Measurements from ENCODE around the gene PRRC2A. TPM values are rescaled to one million over a fixed set of nuclear protein-coding genes. Genes with fewer than 3 reads are reported as not detected.

PRRC2A gene
- total RNA-seq, 4 donors from 2014 or later = 100 to 163 (median 113) TPM

DNA sequence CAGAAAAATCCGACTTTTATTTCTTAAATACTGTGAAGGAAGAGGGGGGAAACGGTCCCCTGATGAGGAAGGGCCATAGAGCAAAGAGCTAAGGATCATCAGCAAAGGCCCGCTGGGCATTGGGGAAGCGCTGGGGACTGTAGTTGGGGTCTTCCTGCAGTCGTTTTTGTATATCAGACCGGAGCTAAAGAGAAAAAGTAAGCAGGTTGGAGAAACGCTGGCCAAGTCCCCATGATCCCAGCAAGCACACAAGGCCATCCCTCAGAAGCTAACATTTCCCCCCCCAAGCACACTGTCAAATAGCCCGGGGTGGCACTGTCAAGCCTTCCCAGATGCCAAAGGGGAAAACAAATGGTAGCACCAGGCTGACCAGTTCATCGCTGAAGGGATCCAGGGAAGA, 18.5 kb downstream of the PRRC2A start:
- peaks cover 98% of the 10 kb centered on the region for H3K36me3 ChIP-seq

DNA sequence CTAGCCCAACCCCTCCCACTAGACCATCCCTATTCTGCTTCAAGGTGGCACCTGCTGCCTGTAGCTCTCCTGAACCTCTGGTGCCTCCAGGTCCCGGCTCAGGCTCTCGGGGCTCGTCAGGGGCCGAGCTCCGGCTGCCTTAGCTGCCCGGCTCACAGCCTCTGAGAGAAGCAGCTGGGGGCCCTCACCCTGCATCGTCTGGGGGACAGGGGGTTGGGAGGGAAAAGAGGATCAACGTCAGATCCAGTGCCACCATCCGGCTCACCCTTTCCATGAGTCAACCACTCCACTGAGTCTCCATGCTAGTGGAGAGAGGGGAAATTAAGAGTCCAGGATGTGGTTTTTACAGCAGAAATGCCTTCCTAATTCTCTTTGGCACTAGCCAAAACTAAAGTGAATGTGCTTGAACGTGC, 18.9 kb downstream of the PRRC2A start:
- no peak for DNase-seq (ENCODE audit: low spot score in 2 of 2)
- no peak overlapping the region for H3K4me3 ChIP-seq
- H3K4me1 ChIP-seq = no peaks in the 10 kb centered on the region
- H3K27me3 ChIP-seq = no peaks in the 10 kb centered on the region
- H3K36me3 ChIP-seq = peaks cover 98% of the 10 kb centered on the region
- no peak overlapping the region for H3K27ac ChIP-seq
- TF ChIP-seq POLR2AphosphoS5 (IDR thresholded peaks at IDR 0.05) = no peak
- TF ChIP-seq POLR2A (IDR thresholded peaks at IDR 0.05) = no peak
- TF ChIP-seq EP300 (IDR thresholded peaks at IDR 0.05) = no peak
- TF ChIP-seq, protein P1, sequence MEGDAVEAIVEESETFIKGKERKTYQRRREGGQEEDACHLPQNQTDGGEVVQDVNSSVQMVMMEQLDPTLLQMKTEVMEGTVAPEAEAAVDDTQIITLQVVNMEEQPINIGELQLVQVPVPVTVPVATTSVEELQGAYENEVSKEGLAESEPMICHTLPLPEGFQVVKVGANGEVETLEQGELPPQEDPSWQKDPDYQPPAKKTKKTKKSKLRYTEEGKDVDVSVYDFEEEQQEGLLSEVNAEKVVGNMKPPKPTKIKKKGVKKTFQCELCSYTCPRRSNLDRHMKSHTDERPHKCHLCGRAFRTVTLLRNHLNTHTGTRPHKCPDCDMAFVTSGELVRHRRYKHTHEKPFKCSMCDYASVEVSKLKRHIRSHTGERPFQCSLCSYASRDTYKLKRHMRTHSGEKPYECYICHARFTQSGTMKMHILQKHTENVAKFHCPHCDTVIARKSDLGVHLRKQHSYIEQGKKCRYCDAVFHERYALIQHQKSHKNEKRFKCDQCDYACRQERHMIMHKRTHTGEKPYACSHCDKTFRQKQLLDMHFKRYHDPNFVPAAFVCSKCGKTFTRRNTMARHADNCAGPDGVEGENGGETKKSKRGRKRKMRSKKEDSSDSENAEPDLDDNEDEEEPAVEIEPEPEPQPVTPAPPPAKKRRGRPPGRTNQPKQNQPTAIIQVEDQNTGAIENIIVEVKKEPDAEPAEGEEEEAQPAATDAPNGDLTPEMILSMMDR (IDR thresholded peaks at IDR 0.05) = no peak
- 79% methylated on average over 10 of the region's 10 CpGs for whole genome bisulfite sequencing
- no peaks in the 10 kb centered on the region for H3K9me3 ChIP-seq

More for the DNA sequence above, 18.5 kb downstream of the PRRC2A start:
- Histone ChIP-seq H3K4me3 (no peak overlapping the region), H3K9me3 (no peaks in the 10 kb centered on the region), H3K27ac (no peak overlapping the region), H3K27me3 (no peaks in the 10 kb centered on the region), H3K4me1 (no peaks in the 10 kb centered on the region)
- WGBS = 75% methylated on average over 8 of the region's 9 CpGs
- TF ChIP-seq POLR2A (IDR thresholded peaks at IDR 0.05) (no peak), EP300 (IDR thresholded peaks at IDR 0.05) (no peak), POLR2AphosphoS5 (IDR thresholded peaks at IDR 0.05) (no peak)
- TF ChIP-seq, protein P1 (IDR thresholded peaks at IDR 0.05) = no peak
- no peak for DNase-seq (ENCODE audit: low spot score in 2 of 2)

DNA sequence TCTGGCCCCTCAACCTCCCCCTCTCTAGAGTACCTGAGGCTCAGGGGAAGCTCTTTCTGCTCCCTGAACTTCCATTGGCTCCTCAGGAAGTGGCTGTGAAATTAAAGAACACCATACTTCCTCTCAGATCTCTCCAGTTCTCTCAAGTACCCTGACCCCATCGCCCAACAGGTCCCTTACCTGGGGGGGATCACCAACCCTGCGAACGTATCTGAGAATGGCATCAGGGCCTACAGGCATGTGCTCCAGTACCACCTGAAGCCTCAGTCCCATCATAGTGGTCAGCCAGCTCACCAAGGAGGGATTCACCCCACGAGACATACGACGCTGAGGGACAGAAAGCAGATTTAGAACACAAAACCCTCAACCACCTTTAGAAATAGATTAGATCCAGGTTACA, 20.1 kb downstream of the PRRC2A start:
- Histone ChIP-seq H3K36me3 (peaks cover 98% of the 10 kb centered on the region), H3K9me3 (no peaks in the 10 kb centered on the region), H3K4me3 (no peak overlapping the region), H3K27ac (no peak overlapping the region), H3K27me3 (no peaks in the 10 kb centered on the region), H3K4me1 (no peaks in the 10 kb centered on the region)
- TF ChIP-seq POLR2A (IDR thresholded peaks at IDR 0.05) = no peak
- TF ChIP-seq POLR2AphosphoS5 (IDR thresholded peaks at IDR 0.05) = no peak
- no peak for TF ChIP-seq EP300 (IDR thresholded peaks at IDR 0.05)
- TF ChIP-seq, protein P1 (IDR thresholded peaks at IDR 0.05) = no peak
- DNase-seq (ENCODE audit: low spot score in 2 of 2) = no peak
- WGBS = 87% methylated on average over 6 of the region's 6 CpGs

DNA sequence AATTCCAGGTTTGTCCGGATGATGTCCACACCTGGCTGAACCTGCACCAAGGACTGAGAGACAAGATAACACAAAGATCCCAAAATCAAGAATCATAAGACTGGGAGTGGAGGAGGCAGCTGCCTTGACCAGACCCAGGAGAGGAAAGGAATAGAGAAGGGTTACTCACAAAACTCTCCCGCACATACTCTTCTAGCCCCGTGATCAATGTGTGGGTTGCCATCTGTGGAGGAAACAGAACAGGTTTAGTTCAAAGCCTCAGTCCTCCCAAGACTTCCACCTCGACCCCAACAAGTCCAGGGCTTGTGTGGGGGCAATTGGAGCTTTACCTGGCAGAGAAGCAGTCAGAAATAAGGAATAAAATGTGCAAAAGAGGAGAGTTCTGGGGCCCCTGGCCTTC, 20.9 kb downstream of the PRRC2A start:
- H3K4me3 ChIP-seq = no peak overlapping the region
- H3K27ac ChIP-seq = no peak overlapping the region
- no peaks in the 10 kb centered on the region for H3K4me1 ChIP-seq
- no peak for DNase-seq (ENCODE audit: low spot score in 2 of 2)
- no peak for TF ChIP-seq POLR2AphosphoS5 (IDR thresholded peaks at IDR 0.05)
- no peak for TF ChIP-seq POLR2A (IDR thresholded peaks at IDR 0.05)
- TF ChIP-seq, protein P1 (IDR thresholded peaks at IDR 0.05) = no peak
- TF ChIP-seq EP300 (IDR thresholded peaks at IDR 0.05) = no peak
- H3K27me3 ChIP-seq = no peaks in the 10 kb centered on the region
- WGBS = 85% methylated on average over 4 of the region's 4 CpGs
- H3K36me3 ChIP-seq = peaks cover 98% of the 10 kb centered on the region
- no peaks in the 10 kb centered on the region for H3K9me3 ChIP-seq

DNA sequence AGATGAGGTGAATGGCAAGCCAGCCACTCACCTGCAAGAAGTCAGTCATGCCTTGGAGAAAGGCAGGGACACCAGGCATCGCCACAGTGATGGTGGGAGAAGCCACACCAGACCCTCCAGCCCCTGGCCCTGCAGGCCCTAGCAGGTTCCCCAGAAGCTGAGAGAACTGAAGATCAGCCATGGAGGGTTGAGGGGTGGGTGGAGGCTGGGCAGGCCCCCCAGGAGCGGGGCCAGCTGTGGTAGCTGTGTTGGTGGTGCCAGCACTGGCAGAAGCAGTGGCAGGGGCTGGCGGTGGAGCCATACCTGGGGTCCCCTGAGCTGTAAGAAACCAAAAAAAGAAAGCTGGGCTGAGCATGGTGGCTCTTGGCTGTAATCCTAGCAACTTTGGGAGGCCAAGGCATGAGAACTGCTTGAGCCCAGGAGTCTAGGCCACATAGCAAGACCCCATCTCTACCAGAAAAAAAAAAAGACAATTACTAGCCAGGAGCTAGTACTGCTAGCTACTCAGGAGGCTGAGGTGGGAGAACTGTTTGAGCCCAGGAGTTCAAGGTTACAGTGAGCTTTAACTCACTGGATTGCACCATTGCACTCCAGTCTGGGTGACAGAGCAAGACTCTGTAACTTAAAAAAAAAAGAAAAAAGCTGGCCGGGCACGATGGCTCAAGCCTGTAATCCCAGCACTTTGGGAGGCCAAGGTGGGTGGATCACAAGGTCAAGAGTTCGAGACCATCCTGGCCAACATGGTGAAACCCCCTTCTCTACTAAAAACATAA, 22.5 kb downstream of the PRRC2A start:
- TF ChIP-seq POLR2AphosphoS5 (IDR thresholded peaks at IDR 0.05) = no peak
- TF ChIP-seq, protein P1 (IDR thresholded peaks at IDR 0.05) = no peak
- no peak for TF ChIP-seq POLR2A (IDR thresholded peaks at IDR 0.05)
- TF ChIP-seq EP300 (IDR thresholded peaks at IDR 0.05) = no peak
- H3K4me1 ChIP-seq = no peaks in the 10 kb centered on the region
- no peak overlapping the region for H3K27ac ChIP-seq
- DNase-seq (ENCODE audit: low spot score in 2 of 2) = no peak
- no peaks in the 10 kb centered on the region for H3K9me3 ChIP-seq
- 93% methylated on average over 6 of the region's 6 CpGs for WGBS
- H3K36me3 ChIP-seq = peaks cover 97% of the 10 kb centered on the region
- H3K27me3 ChIP-seq = no peaks in the 10 kb centered on the region
- no peak overlapping the region for H3K4me3 ChIP-seq

All from suprapubic skin (tissue), 4 donors.